Esophagus muscularis mucosa (tissue), 4 donors: ENCODE data around the gene VPS41. TPM values are rescaled to one million over a fixed set of nuclear protein-coding genes. Genes with fewer than 3 reads are reported as not detected.

Source experiments
- DNase-seq: peaks from one replicate; pipeline ENCODE4 v3.0.0-alpha.2; 2017; ENCODE audit errors: extremely low spot score
- H3K27ac ChIP-seq, 4 donors: fragments of 200-600 bp; sonication (generic); replicated peaks in 1 of 4; 1 replicate in 3 of 4; 2 replicates in 1 of 4; pipeline ENCODE4 v1.5.1; 2016 to 2019; ENCODE audit warnings: mild to moderate bottlenecking in 1 of 4
- H3K27me3 ChIP-seq, 4 donors: fragments of 200-600 bp; sonication (generic); one replicate each; pipeline versions ENCODE4 v1.5.1 to v1.6.0; 2016 to 2019
- H3K36me3 ChIP-seq, 4 donors: fragments of 200-600 bp; sonication (generic); one replicate each; pipeline ENCODE4 v1.5.1; 2016 to 2019
- H3K4me1 ChIP-seq, 4 donors: fragments of 200-600 bp; sonication (generic); one replicate each; pipeline ENCODE4 v1.5.1; 2016 to 2019
- H3K4me3 ChIP-seq, 4 donors: fragments of 200-600 bp; sonication (generic); 1 replicate in 2 of 4; 2 replicates in 2 of 4; pipeline ENCODE4 v1.5.1; 2016 to 2019; ENCODE audit warnings: mild to moderate bottlenecking in 4 of 4, moderate library complexity in 1 of 4
- H3K9me3 ChIP-seq, 4 donors: fragments of 200-600 bp; sonication (generic); 1 replicate in 3 of 4; 2 replicates in 1 of 4; pipeline ENCODE4 v1.5.1; 2016 to 2019
- EP300 ChIP-seq: sonication (generic); formaldehyde crosslinking; IDR thresholded peaks from one replicate; pipeline ENCODE4 v1.6.1; 2017; ENCODE audit warnings: antibody characterized with exemption
- POLR2A ChIP-seq: fragments of 450-650 bp; IDR thresholded peaks from one replicate; pipeline ENCODE4 v1.6.1; 2017; ENCODE audit warnings: antibody characterized with exemption, moderate library complexity, mild to moderate bottlenecking, low read depth
- POLR2AphosphoS5 ChIP-seq, 2 donors: sonication (generic); formaldehyde crosslinking; IDR thresholded peaks; one replicate each; pipeline ENCODE4 v1.6.1; 2017; ENCODE audit warnings: antibody characterized with exemption in 2 of 2
- WGBS: methylation state at CpG from one replicate; pipeline ENCODE4 v1.1.5; 2018; 5-methylcytosine and 5-hydroxymethylcytosine counted together
- intact Hi-C: fragments of 100-400 bp; cut with DNase I; formaldehyde crosslinking; loops from one replicate; pipeline ENCODE4 v1.15.1; 2023
- total RNA-seq, 4 donors: library from RNA; depleted of rRNA; stranded (reverse); fragments of >200 nt; gene quantifications; one replicate each; pipeline versions ENCODE4 v1.1.0 to v1.2.1, GENCODE V29; 2016
- TF ChIP-seq, protein P1 (sequence below), 3 experiments: fragments of 200-600 bp in 2 of 3; fragments of 450-650 bp in 1 of 3; sonication (generic) in 2 of 3; IDR thresholded peaks; one replicate each; pipeline ENCODE4 v1.5.1; 2017 to 2019; ENCODE audit warnings: antibody characterized with exemption in 3 of 3, mild to moderate bottlenecking in 2 of 3, moderate library complexity in 1 of 3

The VPS41 gene
- total RNA-seq, 4 donors from 2014 or later, result 32.0 to 50.3 (median 32.9) TPM

DNA sequence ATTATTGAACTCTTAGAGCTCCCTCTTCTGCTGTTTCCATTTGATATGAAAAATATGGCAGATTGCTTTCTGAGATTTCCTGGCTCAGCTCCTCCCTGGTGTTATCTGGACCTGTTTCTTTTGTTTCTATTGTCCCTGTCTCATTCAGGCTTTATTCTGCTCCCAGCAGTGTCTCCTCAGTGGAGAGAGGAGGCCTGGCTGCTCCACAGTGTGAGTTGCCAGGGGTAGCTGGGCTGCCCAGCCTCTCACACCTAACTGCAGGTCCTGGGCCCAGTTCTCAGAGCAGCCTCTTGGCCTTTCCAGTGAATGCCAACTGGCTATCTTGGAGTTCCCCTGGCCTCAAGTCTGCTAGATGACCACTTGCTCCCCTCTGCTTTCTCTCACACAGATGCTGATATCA, 127.0 kb downstream of the VPS41 start:
- DNase-seq, result no peak
- TF ChIP-seq POLR2A (no peak), EP300 (no peak), POLR2AphosphoS5 (IDR thresholded peaks at IDR 0.05) (no peak)
- TF ChIP-seq, protein P1, sequence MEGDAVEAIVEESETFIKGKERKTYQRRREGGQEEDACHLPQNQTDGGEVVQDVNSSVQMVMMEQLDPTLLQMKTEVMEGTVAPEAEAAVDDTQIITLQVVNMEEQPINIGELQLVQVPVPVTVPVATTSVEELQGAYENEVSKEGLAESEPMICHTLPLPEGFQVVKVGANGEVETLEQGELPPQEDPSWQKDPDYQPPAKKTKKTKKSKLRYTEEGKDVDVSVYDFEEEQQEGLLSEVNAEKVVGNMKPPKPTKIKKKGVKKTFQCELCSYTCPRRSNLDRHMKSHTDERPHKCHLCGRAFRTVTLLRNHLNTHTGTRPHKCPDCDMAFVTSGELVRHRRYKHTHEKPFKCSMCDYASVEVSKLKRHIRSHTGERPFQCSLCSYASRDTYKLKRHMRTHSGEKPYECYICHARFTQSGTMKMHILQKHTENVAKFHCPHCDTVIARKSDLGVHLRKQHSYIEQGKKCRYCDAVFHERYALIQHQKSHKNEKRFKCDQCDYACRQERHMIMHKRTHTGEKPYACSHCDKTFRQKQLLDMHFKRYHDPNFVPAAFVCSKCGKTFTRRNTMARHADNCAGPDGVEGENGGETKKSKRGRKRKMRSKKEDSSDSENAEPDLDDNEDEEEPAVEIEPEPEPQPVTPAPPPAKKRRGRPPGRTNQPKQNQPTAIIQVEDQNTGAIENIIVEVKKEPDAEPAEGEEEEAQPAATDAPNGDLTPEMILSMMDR (IDR thresholded peaks at IDR 0.05), result no peak
- Histone ChIP-seq H3K4me1 (no peaks in the 10 kb centered on the region), H3K9me3 (no peaks in the 10 kb centered on the region), H3K4me3 (no peak overlapping the region), H3K27me3 (no peaks in the 10 kb centered on the region), H3K36me3 (peaks cover 0 to 24% (median under 1%) of the 10 kb centered on the region in 4 donors), H3K27ac (no peak overlapping the region)
- intact Hi-C loops, result no loop called here

DNA sequence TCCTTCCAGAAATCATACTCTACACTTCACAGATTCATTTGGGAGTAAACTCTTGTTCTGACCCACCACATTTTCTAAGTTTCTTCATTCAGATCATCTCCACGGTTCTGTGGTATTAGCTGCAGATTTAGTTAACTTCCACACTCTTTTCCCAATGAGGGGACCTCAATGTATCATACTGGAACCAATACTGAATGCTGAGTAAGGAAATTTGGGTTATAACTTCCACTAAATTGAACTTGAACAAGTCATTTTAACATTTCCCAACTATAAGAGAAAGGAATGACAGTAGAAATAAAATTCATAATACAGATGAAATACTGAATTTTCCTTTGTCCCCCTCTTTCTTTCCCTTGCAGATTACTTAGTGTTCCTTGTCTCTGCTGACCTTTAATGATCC, 131.4 kb downstream of the VPS41 start:
- TF ChIP-seq POLR2AphosphoS5 (IDR thresholded peaks at IDR 0.05), result no peak
- no peak for TF ChIP-seq POLR2A
- TF ChIP-seq, protein P1 (IDR thresholded peaks at IDR 0.05), result no peak
- TF ChIP-seq EP300, result no peak
- no peak overlapping the region for H3K27ac ChIP-seq
- H3K27me3 ChIP-seq, result no peaks in the 10 kb centered on the region
- 0% methylated on average over 1 of the region's 1 CpG for WGBS
- H3K36me3 ChIP-seq, result peaks cover 0 to 23% (median 16%) of the 10 kb centered on the region in 4 donors
- H3K4me3 ChIP-seq, result no peak overlapping the region
- intact Hi-C loops, result no loop called here
- DNase-seq, result no peak
- H3K4me1 ChIP-seq, result peaks cover 0 to 7% (median 2%) of the 10 kb centered on the region in 4 donors
- no peaks in the 10 kb centered on the region for H3K9me3 ChIP-seq

DNA sequence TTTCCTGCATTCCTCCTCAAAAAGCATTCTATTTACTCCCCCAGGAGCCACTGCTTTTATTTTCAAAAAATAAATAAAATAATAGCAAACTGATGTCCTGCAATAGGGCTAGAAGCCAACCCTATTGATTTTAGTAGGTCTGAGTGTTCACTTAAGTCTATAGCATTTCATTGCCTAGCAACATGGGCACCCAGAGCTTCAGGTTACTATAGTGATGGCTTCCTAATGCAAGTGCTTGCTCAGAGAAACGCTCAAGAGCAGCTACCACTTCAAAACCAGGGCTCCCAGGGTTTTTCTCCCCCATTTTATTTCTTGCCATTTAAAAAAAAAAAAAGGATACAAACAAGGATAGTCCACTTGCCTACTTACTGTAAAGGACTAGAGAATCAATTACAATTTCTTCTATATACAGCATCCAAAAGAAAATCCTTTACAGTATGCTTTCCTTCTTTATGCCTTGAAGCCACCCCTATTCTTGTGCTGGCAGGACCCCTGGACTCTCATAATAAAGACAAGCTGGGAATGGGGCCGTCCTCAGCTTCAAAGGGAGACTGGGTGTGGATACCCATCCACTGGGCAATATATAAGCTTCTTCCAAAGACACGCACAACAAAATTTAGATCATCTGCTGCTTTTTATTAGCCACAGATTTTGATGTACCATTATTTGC, 133.3 kb downstream of the VPS41 start:
- TF ChIP-seq POLR2A, result no peak
- TF ChIP-seq, protein P1 (IDR thresholded peaks at IDR 0.05), result no peak
- TF ChIP-seq POLR2AphosphoS5 (IDR thresholded peaks at IDR 0.05), result no peak
- no peak for TF ChIP-seq EP300

DNA sequence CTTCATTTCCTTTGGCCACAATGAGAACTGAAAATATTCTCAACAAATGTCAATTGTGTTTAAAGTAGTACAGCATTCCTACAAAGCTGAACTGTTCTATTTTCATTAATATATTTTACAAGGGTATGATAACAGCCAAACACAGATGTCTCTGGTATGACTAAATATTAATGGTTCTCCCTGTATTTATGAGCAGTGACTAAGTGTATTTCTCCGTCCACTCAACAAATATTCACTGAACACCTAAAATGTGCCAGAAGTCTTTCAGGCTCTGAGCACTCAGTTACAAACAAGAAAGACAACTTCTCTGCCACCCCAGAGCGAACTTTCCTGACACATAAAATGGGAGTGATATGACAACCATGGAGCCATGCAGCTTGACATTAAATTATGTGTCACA, 135.6 kb downstream of the VPS41 start:
- TF ChIP-seq, protein P1 (IDR thresholded peaks at IDR 0.05), result no peak
- TF ChIP-seq POLR2A (no peak), POLR2AphosphoS5 (IDR thresholded peaks at IDR 0.05) (no peak), EP300 (no peak)
- WGBS, result 41% methylated on average over 2 of the region's 2 CpGs
- no peaks in the 10 kb centered on the region for H3K9me3 ChIP-seq
- no peak for DNase-seq
- no peak overlapping the region for H3K4me3 ChIP-seq
- H3K27ac ChIP-seq, result no peak overlapping the region
- H3K4me1 ChIP-seq, result peaks cover 0 to 7% (median 2%) of the 10 kb centered on the region in 4 donors
- intact Hi-C loops, result no loop called here
- H3K27me3 ChIP-seq, result no peaks in the 10 kb centered on the region
- peaks cover 9 to 52% (median 31%) of the 10 kb centered on the region in 4 donors for H3K36me3 ChIP-seq

More for the DNA sequence above, 133.3 kb downstream of the VPS41 start:
- intact Hi-C loops, result no loop called here
- Histone ChIP-seq H3K4me1 (peaks cover 0 to 7% (median 2%) of the 10 kb centered on the region in 4 donors), H3K36me3 (peaks cover 0 to 31% (median 20%) of the 10 kb centered on the region in 4 donors), H3K9me3 (no peaks in the 10 kb centered on the region), H3K27ac (no peak overlapping the region), H3K27me3 (no peaks in the 10 kb centered on the region), H3K4me3 (no peak overlapping the region)
- no peak for DNase-seq
- 97% methylated on average over 3 of the region's 3 CpGs for WGBS
